ENCODE measurements around the gene TENT5C.

TENT5C gene

GRCh38 chr1:117592155-117592554, 13.7 kb upstream of the TENT5C start:
- DNase-seq (no peak), ATAC-seq (no peak)
- Mint-ChIP-seq H3K27ac (no peak overlapping the region), H3K27me3 (no peaks in the 10 kb centered on the region), H3K4me1 (no peaks in the 10 kb centered on the region), H3K36me3 (ENCODE audit: low read depth) (no peaks in the 10 kb centered on the region), H3K9me3 (no peaks in the 10 kb centered on the region), H3K4me3 (no peak overlapping the region)

GRCh38 chr1:117594261-117594990, 11.4 kb upstream of the TENT5C start:
- Mint-ChIP-seq H3K36me3 (ENCODE audit: low read depth) (no peaks in the 10 kb centered on the region), H3K9me3 (no peaks in the 10 kb centered on the region), H3K27ac (no peak overlapping the region), H3K4me3 (no peak overlapping the region), H3K27me3 (no peaks in the 10 kb centered on the region), H3K4me1 (no peaks in the 10 kb centered on the region)
- DNase-seq (no peak), ATAC-seq (no peak)

DNA sequence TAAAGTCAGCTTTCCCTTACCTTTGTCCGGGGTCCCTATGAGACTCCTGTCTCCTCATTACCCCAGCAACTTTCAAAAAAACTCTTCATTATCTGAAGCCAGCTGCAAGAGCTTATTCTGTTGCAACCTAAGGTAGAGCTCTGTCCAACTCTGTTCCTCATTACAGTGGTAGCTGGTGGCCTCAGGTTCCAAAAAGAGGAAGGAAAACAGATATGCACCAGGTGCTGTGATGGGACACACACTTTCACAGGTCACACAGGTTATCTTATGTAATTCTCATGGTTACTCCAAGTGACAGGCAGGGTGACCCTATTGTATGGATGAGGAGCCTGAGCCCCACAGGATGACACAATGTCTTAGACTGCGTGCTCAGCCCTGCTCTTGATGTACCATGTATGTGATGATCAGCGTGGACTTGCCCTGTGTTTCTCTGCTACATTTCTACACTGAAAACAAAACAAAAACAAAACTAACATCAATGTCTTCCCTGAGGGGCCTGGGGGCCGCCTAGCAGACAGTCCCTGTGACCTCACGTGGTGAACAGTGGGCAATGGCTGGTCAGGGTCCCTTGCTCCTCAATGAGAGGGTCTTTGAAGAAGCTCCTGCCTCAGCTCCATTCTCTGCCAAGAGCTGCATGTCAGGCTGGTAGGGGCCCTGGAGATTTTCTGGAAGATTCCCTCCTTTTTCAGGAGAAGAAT, 9.7 kb upstream of the TENT5C start:
- H3K36me3 Mint-ChIP-seq (ENCODE audit: low read depth), result no peaks in the 10 kb centered on the region
- H3K4me3 Mint-ChIP-seq, result no peak overlapping the region
- no peak overlapping the region for H3K27ac Mint-ChIP-seq
- no peak for DNase-seq
- no peaks in the 10 kb centered on the region for H3K9me3 Mint-ChIP-seq
- ATAC-seq, result no peak
- no peaks in the 10 kb centered on the region for H3K27me3 Mint-ChIP-seq
- no peaks in the 10 kb centered on the region for H3K4me1 Mint-ChIP-seq

DNA sequence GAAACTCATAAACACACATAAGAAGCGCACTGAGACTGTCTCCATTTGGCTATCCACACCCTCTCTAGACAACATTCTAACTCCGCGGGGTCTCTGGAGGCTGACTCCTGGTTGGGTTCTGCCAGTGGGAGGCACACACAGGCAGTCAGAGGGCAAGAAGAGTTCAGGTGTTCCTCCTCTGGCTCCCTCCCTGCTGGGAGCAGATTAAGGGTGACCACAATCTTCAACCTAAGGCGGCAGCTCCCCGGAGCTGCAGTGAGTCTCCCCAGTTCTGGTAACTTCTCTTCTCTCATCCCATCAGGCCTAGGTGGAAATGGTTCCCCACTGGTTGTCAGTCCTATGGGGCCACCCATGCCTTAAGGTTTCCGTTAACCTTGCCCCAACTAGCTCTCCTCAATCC, 7.4 kb upstream of the TENT5C start:
- H3K27ac Mint-ChIP-seq, result no peak overlapping the region
- H3K27me3 Mint-ChIP-seq, result peaks cover 2% of the 10 kb centered on the region
- DNase-seq, result no peak
- H3K9me3 Mint-ChIP-seq, result no peaks in the 10 kb centered on the region
- H3K4me1 Mint-ChIP-seq, result peaks cover 2% of the 10 kb centered on the region
- H3K4me3 Mint-ChIP-seq, result no peak overlapping the region
- no peak for ATAC-seq
- no peaks in the 10 kb centered on the region for H3K36me3 Mint-ChIP-seq (ENCODE audit: low read depth)

DNA sequence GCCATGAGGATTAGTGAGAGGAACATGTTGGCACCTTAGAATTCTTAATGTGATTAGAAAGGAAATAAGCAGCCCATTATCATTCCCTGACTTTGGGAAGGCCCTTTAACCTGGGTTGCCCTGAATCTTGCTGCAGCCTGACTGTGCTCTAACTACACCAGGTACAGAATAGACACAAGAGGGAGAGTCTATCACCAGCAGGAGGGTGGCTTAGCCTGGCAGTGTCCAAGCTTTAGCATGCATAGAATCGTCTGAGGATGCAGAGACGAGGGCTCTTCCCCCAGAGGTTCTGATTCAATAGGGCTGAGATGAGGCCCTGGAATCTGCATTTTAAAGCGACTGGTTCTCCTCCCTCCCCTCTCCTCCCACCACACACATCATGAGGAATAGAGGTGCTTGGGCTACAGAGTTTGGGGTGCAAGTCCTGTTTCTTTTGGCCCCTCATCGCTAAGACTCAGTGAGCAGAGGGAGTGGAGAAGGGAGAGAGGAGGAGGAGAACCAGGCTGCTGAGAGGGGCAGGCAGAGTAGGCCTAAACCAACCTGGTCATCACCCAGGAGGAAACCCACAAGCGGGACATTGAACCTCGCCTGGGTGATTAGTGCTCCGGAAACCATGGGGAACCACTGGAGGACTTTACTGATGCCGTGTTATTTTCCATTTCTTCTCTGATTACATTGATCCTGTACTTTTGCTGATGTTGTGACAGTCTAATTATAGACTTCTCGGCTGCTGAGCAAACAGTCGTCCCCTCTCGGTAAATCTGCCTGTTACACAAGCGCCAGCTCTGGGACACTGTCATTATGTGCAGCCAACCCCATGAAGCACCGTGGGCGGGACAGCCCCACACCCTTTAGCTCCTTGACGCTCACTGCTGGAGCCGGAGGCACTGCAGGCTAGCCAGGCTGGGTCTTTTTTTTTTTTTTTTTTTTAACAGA, 6.3 kb upstream of the TENT5C start:
- no peak for ATAC-seq
- Mint-ChIP-seq H3K36me3 (ENCODE audit: low read depth) (no peaks in the 10 kb centered on the region), H3K4me1 (peaks cover 2% of the 10 kb centered on the region), H3K27ac (no peak overlapping the region), H3K4me3 (no peak overlapping the region), H3K27me3 (peaks cover 2% of the 10 kb centered on the region), H3K9me3 (no peaks in the 10 kb centered on the region)
- DNase-seq, result no peak

GRCh38 chr1:117600325-117600943, 5.4 kb upstream of the TENT5C start:
- Mint-ChIP-seq H3K27me3 (peaks cover 2% of the 10 kb centered on the region), H3K36me3 (ENCODE audit: low read depth) (no peaks in the 10 kb centered on the region)
- ATAC-seq, result no peak

DNA sequence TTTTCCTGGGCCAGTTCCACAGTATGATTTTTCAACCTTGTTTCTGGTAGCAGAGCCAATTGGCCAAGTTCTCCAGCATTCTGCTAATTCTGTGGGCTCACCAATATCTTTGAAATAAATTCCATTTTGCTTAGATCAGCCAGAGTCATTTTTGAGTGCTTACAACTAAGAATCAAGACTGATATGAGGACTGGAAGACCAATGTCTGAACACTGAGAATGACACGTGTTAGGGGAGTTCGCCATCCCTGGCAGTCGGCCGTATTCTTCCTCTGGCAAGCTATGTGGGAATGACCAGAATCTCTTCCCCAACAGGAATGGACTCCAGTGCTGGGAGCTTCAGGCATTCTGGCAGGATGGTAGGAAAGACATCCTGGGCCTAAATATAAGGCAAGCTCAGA, 4.9 kb upstream of the TENT5C start:
- Mint-ChIP-seq H3K36me3 (ENCODE audit: low read depth) (no peaks in the 10 kb centered on the region), H3K4me1 (peaks cover 11% of the 10 kb centered on the region), H3K9me3 (no peaks in the 10 kb centered on the region), H3K27ac (no peak overlapping the region), H3K27me3 (peaks cover 4% of the 10 kb centered on the region), H3K4me3 (no peak overlapping the region)
- ATAC-seq, result no peak
- no peak for DNase-seq

More at GRCh38 chr1:117600325-117600943, 5.4 kb upstream of the TENT5C start:
- Mint-ChIP-seq H3K27ac (no peak overlapping the region), H3K4me3 (no peak overlapping the region), H3K9me3 (no peaks in the 10 kb centered on the region), H3K4me1 (peaks cover 8% of the 10 kb centered on the region)
- no peak for DNase-seq

DNA sequence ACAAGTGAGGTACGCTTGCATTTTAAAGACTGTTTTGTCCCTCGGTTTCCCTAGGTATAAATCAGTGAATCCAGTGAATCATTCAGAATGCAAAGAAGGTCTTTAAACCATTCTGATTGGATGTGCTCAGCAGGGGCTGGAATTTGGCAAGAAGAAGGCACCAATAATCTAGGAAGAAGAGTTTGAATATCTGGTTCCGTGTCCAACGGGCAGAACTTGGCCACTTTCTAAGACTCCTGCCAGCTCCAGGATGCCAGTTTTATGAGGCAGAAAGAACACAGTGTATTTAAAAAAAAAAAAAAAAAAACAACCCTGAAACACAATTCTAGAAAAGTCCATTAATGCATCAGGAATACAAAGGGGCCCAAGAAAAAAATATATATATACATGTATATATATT, 3.0 kb upstream of the TENT5C start:
- Mint-ChIP-seq H3K4me3 (no peak overlapping the region), H3K36me3 (ENCODE audit: low read depth) (no peaks in the 10 kb centered on the region), H3K27me3 (peaks cover 4% of the 10 kb centered on the region), H3K4me1 (peaks cover 22% of the 10 kb centered on the region), H3K27ac (no peak overlapping the region), H3K9me3 (no peaks in the 10 kb centered on the region)
- DNase-seq, result no peak
- no peak for ATAC-seq

GRCh38 chr1:117605164-117605773, 579 bp upstream of the TENT5C start:
- Mint-ChIP-seq H3K27me3 (peaks cover 7% of the 10 kb centered on the region), H3K27ac (peak overlapping the region; percentile 89)
- DNase-seq, result no peak

GRCh38 chr1:117606649-117607430, 992 bp downstream of the TENT5C start:
- no peaks in the 10 kb centered on the region for H3K9me3 Mint-ChIP-seq
- ATAC-seq (peak; percentile 4), DNase-seq (peak; percentile 50)
- peak overlapping the region; percentile 80 for H3K27ac Mint-ChIP-seq
- H3K36me3 Mint-ChIP-seq (ENCODE audit: low read depth), result no peaks in the 10 kb centered on the region
- peak overlapping the region; percentile 91 for H3K4me3 Mint-ChIP-seq
- peaks cover 6% of the 10 kb centered on the region for H3K27me3 Mint-ChIP-seq
- peaks cover 47% of the 10 kb centered on the region for H3K4me1 Mint-ChIP-seq

More at GRCh38 chr1:117605164-117605773, 579 bp upstream of the TENT5C start:
- peaks cover 39% of the 10 kb centered on the region for H3K4me1 Mint-ChIP-seq
- no peaks in the 10 kb centered on the region for H3K36me3 Mint-ChIP-seq (ENCODE audit: low read depth)
- peak overlapping the region; percentile 91 for H3K4me3 Mint-ChIP-seq
- H3K9me3 Mint-ChIP-seq, result no peaks in the 10 kb centered on the region
- ATAC-seq, result peak; percentile 21

GRCh38 chr1:117607471-117607870, 1.6 kb downstream of the TENT5C start:
- Mint-ChIP-seq H3K4me1 (peaks cover 51% of the 10 kb centered on the region), H3K27ac (peak overlapping the region; percentile 79), H3K36me3 (ENCODE audit: low read depth) (no peaks in the 10 kb centered on the region), H3K4me3 (peak overlapping the region; percentile 91), H3K9me3 (no peaks in the 10 kb centered on the region), H3K27me3 (peaks cover 5% of the 10 kb centered on the region)
- peak; percentile 20 for ATAC-seq
- DNase-seq, result peak; percentile 40

DNA sequence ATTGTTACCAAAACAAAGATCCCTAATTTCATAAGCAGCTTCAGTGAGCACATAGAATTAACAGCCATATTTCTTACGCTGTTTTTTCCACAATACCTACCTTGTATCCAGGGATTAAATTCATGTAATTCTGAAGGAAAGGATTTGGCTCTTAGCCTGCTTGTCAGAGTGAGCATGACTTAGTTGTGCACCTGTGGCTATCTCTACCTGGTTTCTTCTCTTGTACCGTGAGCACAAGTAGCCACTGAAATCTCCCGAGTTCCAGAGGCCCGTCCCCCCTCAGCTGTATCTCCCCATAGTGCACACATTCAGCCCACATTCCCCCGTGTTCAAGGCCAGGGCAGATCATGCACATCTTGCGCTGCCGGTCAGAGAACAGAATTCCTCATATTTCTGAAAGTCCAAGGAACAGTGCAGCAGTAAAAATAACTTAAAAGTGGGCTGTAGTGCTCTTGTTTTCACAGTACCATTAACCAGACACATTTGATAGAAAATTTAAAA, 2.3 kb downstream of the TENT5C start:
- Mint-ChIP-seq H3K36me3 (ENCODE audit: low read depth) (no peaks in the 10 kb centered on the region), H3K9me3 (no peaks in the 10 kb centered on the region), H3K4me1 (peaks cover 58% of the 10 kb centered on the region), H3K27ac (no peak overlapping the region), H3K27me3 (peaks cover 5% of the 10 kb centered on the region), H3K4me3 (no peak overlapping the region)
- DNase-seq, result no peak
- ATAC-seq, result no peak

DNA sequence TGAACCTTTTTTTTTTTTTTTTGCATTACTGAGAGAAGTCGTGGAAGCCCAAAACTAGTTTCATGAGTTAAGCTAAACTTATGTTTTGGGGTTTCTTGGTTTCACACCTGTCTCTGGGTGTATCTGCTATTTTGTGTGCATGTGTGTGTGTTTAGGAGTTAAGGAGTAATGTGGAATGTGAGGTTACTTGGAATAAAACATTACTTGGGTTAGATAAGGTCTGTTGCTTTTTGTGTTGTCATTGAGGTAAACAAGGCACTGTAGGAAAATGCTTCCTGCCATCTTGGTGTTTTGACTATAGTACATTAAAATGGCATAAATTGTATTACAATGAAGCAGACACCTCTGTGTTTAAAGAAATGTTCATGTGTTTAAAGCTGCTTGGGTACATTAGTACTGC, 2.9 kb downstream of the TENT5C start:
- DNase-seq (no peak), ATAC-seq (no peak)

More for the DNA sequence above, 2.9 kb downstream of the TENT5C start:
- Mint-ChIP-seq H3K9me3 (no peaks in the 10 kb centered on the region), H3K27ac (no peak overlapping the region), H3K4me3 (no peak overlapping the region), H3K27me3 (peaks cover 5% of the 10 kb centered on the region), H3K4me1 (peaks cover 62% of the 10 kb centered on the region), H3K36me3 (ENCODE audit: low read depth) (no peaks in the 10 kb centered on the region)

Measured in activated naive CD8-positive, alpha-beta T cell treated with anti-CD3 and anti-CD28 coated beads, Interleukin-2, amount 50 U/mL, for 24 hours (primary cell).